Lung (tissue), 12 donors: ENCODE data around the gene MYL5. TPM values are rescaled to one million over a fixed set of nuclear protein-coding genes. Genes with fewer than 3 reads are reported as not detected.

Experiments
- ATAC-seq: fragments of 200-7000 bp; cut with Tn5 transposase; one replicate; pipeline ENCODE4 v1.9.1; 2020; ENCODE audit warnings: moderate number of reproducible peaks; ENCODE audit not compliant: insufficient read depth, low FRiP score
- DNase-seq, 3 donors: peaks; one replicate each; pipeline ENCODE4 v3.0.0-alpha.2; 2013 to 2017
- H3K27ac ChIP-seq, 2 donors: one replicate each; pipeline ENCODE4 v1.5.1; 2013; ENCODE audit warnings: mild to moderate bottlenecking in 2 of 2, moderate library complexity in 2 of 2, control low read depth in 1 of 2, inconsistent platforms in 1 of 2, low read depth in 1 of 2, low read length in 1 of 2
- H3K27me3 ChIP-seq, 3 donors: one replicate each; pipeline ENCODE4 v1.5.1; 2013; ENCODE audit warnings: low read length in 2 of 3; ENCODE audit not compliant: control insufficient read depth in 3 of 3, insufficient read depth in 3 of 3
- H3K36me3 ChIP-seq, 4 donors: one replicate each; pipeline ENCODE4 v1.5.1; 2013; ENCODE audit warnings: low read length in 4 of 4, mild to moderate bottlenecking in 1 of 4, moderate library complexity in 1 of 4; ENCODE audit not compliant: control insufficient read depth in 4 of 4, insufficient read depth in 4 of 4
- H3K4me1 ChIP-seq, 5 donors: one replicate each; pipeline ENCODE4 v1.5.1; 2013; ENCODE audit warnings: low read length in 5 of 5, mild to moderate bottlenecking in 2 of 5, moderate library complexity in 1 of 5; ENCODE audit not compliant: control insufficient read depth in 5 of 5, insufficient read depth in 5 of 5
- H3K4me3 ChIP-seq: one replicate; pipeline ENCODE4 v1.5.1; 2013; ENCODE audit warnings: mild to moderate bottlenecking, control low read depth, moderate library complexity
- H3K9ac ChIP-seq, 2 donors: one replicate each; pipeline ENCODE4 v1.5.1; 2013; ENCODE audit warnings: low read length in 2 of 2, control low read depth in 1 of 2; ENCODE audit not compliant: insufficient read depth in 1 of 2
- H3K9me3 ChIP-seq, 4 donors: one replicate each; pipeline ENCODE4 v1.5.1; 2013; ENCODE audit warnings: low read length in 3 of 4, mild to moderate bottlenecking in 1 of 4, moderate library complexity in 1 of 4; ENCODE audit not compliant: control insufficient read depth in 4 of 4, insufficient read depth in 3 of 4
- WGBS, 2 donors: extraction: QIAGEN DNeasy Blood & Tissue Kit; methylation state at CpG; one replicate each; pipeline ENCODE4 v1.1.7; 2013; 5-methylcytosine and 5-hydroxymethylcytosine counted together
- polyA plus RNA-seq, 2 donors: library from polyadenylated mRNA; stranded (reverse); fragments of 200-250 nt; gene quantifications; one replicate each; pipeline ENCODE4 v1.2.1, GENCODE V29; 2013
- total RNA-seq, 2 donors: library from RNA; depleted of rRNA in 1 of 2; stranded (reverse); fragments of >200 nt in 1 of 2; gene quantifications; one replicate each; pipeline ENCODE4 v1.2.1, GENCODE V29; 2014 to 2021
- TF ChIP-seq, protein P1 (sequence below): IDR thresholded peaks from 2 replicates; pipeline ENCODE4 v1.5.1; 2012; ENCODE audit warnings: mild to moderate bottlenecking; ENCODE audit errors: control extremely low read depth, extremely low read depth
- donor health status: control.
- donor health status: control.
- donor health status: Bipolar disorder and iron deficiency.
- donor health status: healthy.
- donor health status: DM: yes; HTN: yes; CAD: no.

MYL5 gene
- total and polyA plus RNA-seq, 4 donors: 5.6 to 20.0 (median 10.5) TPM

DNA sequence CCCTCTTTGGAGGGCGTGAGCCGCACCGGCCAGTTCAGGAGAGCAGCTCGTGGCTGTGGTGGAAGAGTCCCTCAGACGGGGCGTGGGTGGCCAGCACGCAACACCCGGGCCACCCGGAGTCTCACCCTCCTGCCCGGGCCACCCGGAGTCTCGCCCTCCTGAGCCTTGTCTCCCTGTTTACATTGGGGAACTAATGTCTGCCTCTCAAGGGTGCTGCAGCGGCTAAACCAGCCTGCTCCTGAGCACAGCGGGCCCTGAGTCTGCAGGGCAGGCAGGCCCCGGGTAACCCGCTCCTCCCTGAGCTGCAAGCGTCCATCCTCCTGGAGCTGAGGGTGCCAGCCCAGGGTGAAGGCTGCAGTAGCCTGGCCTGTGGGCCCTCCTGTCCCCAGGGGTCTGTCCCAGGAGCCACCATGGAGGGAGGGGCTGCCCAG, 46.0 kb upstream of the MYL5 start:
- Histone ChIP-seq H3K4me3 (no peak overlapping the region), H3K36me3 (no peaks in the 10 kb centered on the region), H3K4me1 (no peaks in the 10 kb centered on the region), H3K9me3 (peaks cover 0 to 14% (median 3%) of the 10 kb centered on the region in 4 donors), H3K27me3 (peaks cover 0 to 3% (median 0%) of the 10 kb centered on the region in 3 donors), H3K27ac (no peak overlapping the region), H3K9ac (no peak overlapping the region)
- ATAC-seq (no peak), DNase-seq (no peak)
- TF ChIP-seq, protein P1, sequence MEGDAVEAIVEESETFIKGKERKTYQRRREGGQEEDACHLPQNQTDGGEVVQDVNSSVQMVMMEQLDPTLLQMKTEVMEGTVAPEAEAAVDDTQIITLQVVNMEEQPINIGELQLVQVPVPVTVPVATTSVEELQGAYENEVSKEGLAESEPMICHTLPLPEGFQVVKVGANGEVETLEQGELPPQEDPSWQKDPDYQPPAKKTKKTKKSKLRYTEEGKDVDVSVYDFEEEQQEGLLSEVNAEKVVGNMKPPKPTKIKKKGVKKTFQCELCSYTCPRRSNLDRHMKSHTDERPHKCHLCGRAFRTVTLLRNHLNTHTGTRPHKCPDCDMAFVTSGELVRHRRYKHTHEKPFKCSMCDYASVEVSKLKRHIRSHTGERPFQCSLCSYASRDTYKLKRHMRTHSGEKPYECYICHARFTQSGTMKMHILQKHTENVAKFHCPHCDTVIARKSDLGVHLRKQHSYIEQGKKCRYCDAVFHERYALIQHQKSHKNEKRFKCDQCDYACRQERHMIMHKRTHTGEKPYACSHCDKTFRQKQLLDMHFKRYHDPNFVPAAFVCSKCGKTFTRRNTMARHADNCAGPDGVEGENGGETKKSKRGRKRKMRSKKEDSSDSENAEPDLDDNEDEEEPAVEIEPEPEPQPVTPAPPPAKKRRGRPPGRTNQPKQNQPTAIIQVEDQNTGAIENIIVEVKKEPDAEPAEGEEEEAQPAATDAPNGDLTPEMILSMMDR: no peak
- 75 to 89% methylated on average over 17 of the region's 17 CpGs for WGBS, 2 donors

DNA sequence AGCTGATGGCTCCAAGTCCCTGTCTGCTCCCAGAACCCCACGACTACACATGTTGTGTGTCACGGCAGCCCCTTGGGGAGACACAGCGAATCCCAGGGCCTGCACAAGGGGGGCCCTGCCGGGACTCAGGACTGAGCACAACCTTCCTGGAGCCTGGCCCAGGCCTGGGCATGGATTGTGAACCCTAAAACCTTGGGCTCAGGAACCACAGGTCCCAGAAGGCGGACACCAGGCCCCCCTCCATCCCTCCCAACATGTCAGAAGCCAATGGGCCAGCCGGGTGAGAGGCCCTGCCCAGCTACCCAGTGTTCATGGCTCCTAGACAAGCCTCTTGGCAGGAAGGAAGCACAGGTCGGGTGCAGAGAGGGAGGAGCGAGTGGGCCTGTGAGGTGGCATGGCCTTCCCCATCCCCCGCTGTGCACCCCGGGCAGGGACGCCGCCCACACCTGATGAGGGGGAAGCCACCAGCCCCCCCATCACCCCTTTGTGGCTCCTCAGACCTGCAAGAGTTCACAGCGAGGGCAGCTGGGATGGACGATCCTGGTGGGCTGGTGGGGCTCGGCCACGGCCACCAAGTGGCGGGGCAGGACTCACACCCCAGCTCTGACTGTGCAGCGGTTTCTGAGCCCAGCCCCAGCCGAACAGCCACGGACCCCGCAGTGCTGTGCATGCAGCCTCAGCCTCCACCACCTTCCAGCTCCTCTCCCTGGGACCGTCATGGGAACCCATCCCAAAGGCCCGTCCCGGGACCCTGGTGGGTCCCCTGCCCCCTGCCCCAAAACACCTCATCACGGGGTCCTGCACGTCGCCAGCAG, 45.3 kb upstream of the MYL5 start:
- 84 to 89% methylated on average over 27 of the region's 27 CpGs for WGBS, 2 donors
- H3K9ac ChIP-seq: no peak overlapping the region
- H3K4me1 ChIP-seq: no peaks in the 10 kb centered on the region
- ATAC-seq: no peak
- H3K9me3 ChIP-seq: peaks cover 0 to 14% (median 3%) of the 10 kb centered on the region in 4 donors
- H3K4me3 ChIP-seq: no peak overlapping the region
- H3K36me3 ChIP-seq: no peaks in the 10 kb centered on the region
- TF ChIP-seq, protein P1: no peak
- H3K27ac ChIP-seq: no peak overlapping the region
- H3K27me3 ChIP-seq: peaks cover 0 to 3% (median 0%) of the 10 kb centered on the region in 3 donors
- DNase-seq: no peak

DNA sequence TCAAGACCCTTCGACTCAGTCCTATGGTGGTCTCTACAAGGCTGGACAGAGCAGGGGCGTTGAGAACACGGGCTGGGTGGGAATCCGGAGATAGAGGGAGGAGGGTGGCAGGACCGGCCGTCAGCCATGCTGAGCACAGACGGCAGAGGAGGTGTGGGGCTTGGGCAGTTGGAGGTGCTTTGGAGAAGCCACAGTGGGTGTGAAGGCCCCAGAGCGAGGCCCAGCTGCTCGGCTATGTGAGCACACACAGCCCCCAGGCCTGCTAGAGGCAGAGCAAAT, 44.8 kb upstream of the MYL5 start:
- WGBS, 2 donors: 86 to 89% methylated on average over 9 of the region's 9 CpGs

More for the DNA sequence above, 44.8 kb upstream of the MYL5 start:
- H3K27me3 ChIP-seq: peaks cover 0 to 3% (median 0%) of the 10 kb centered on the region in 3 donors
- no peak overlapping the region for H3K27ac ChIP-seq
- no peak for DNase-seq
- ATAC-seq: no peak
- no peak overlapping the region for H3K9ac ChIP-seq
- TF ChIP-seq, protein P1: no peak
- H3K4me3 ChIP-seq: no peak overlapping the region
- peaks cover 0 to 14% (median 3%) of the 10 kb centered on the region in 4 donors for H3K9me3 ChIP-seq
- no peaks in the 10 kb centered on the region for H3K36me3 ChIP-seq
- H3K4me1 ChIP-seq: no peaks in the 10 kb centered on the region
